DMS53 (cell line): Measurements from ENCODE around the gene SHROOM3.

Experiments
- DNase-seq: peaks from one replicate; lab custom pipeline; 2025; lab: John Stamatoyannopoulos, UW

Gene SHROOM3

GRCh38 chr4:76569706-76570105, 134.7 kb downstream of the SHROOM3 start:
- DNase-seq, result peak; percentile 50

GRCh38 chr4:76570141-76570973, 135.3 kb downstream of the SHROOM3 start:
- DNase-seq, result peak; percentile 84

- peak; percentile 75 for DNase-seq
Observed at GRCh38 chr4:76571274-76571673, 136.2 kb downstream of the SHROOM3 start.

GRCh38 chr4:76572224-76572623, 137.2 kb downstream of the SHROOM3 start:
- no peak for DNase-seq

- DNase-seq, result no peak
Observed at GRCh38 chr4:76576824-76577223, 141.8 kb downstream of the SHROOM3 start.

GRCh38 chr4:76578002-76578560, 143.1 kb downstream of the SHROOM3 start:
- DNase-seq, result no peak

GRCh38 chr4:76579596-76580375, 144.8 kb downstream of the SHROOM3 start:
- peak; percentile 77 for DNase-seq

- DNase-seq, result no peak
Observed at GRCh38 chr4:76581077-76581962, 146.3 kb downstream of the SHROOM3 start.

GRCh38 chr4:76582074-76582816, 147.2 kb downstream of the SHROOM3 start:
- no peak for DNase-seq

- DNase-seq, result no peak
Observed at GRCh38 chr4:76582817-76583087, 147.7 kb downstream of the SHROOM3 start.

GRCh38 chr4:76584241-76585152, 149.5 kb downstream of the SHROOM3 start:
- DNase-seq, result peak; percentile 58

- peak; percentile 38 for DNase-seq
Observed at GRCh38 chr4:76585272-76585671, 150.2 kb downstream of the SHROOM3 start.

- DNase-seq, result peak; percentile 97
Observed at GRCh38 chr4:76585897-76586360, 150.9 kb downstream of the SHROOM3 start.

- no peak for DNase-seq
Observed at GRCh38 chr4:76588274-76588673, 153.2 kb downstream of the SHROOM3 start.

GRCh38 chr4:76589402-76589801, 154.4 kb downstream of the SHROOM3 start:
- DNase-seq, result no peak

GRCh38 chr4:76589872-76590797, 155.1 kb downstream of the SHROOM3 start:
- DNase-seq, result no peak

GRCh38 chr4:76590798-76591281, 155.8 kb downstream of the SHROOM3 start:
- no peak for DNase-seq

- no peak for DNase-seq
Observed at GRCh38 chr4:76591992-76592391, 157.0 kb downstream of the SHROOM3 start.

GRCh38 chr4:76592460-76592859, 157.4 kb downstream of the SHROOM3 start:
- no peak for DNase-seq
